ENCODE measurements around the gene SPRY1.

GRCh38 chr4:123417813-123418212 lies 21.2 kb downstream of the SPRY1 start:
- TF ChIP-seq YY1 (IDR thresholded peaks at IDR 0.05; ENCODE audit: insufficient read depth, insufficient read length) (no peak), ZNF274 (IDR thresholded peaks at IDR 0.05; ENCODE audit: low read depth, low read length) (no peak), SUZ12 (IDR thresholded peaks at IDR 0.05; ENCODE audit: extremely low read depth, insufficient read depth, insufficient read length) (no peak)

All from NT2/D1 (cell line).